WTC11 (cell line): ENCODE results near the gene RBM19. TPM values are rescaled to one million over a fixed set of nuclear protein-coding genes. Genes with fewer than 3 reads are reported as not detected.

Experiments used
- ATAC-seq: fragments of 200-7000 bp; cut with Tn5 transposase; 2 replicates; pipeline ENCODE4 v1.10.0; 2021; ENCODE audit warnings: mild to moderate bottlenecking, moderate library complexity
- CTCF ChIA-PET: fragments of 300-600 bp; sonication (Branson Sonifier 250); formaldehyde crosslinking; loops from one replicate; lab custom pipeline; 2021; ENCODE audit warnings: antibody characterized with exemption; lab: Charles Lee
- POLR2A ChIA-PET: fragments of 350-600 bp; sonication (Branson Sonifier 250); formaldehyde crosslinking; loops from one replicate; lab custom pipeline; 2021; ENCODE audit warnings: antibody characterized with exemption; lab: Charles Lee
- DNase-seq: peaks from one replicate; pipeline ENCODE4 v3.0.0; 2021; ENCODE audit warnings: low spot score
- H3K27ac Mint-ChIP-seq: 2 replicates; pipeline ENCODE4 v1.8.0; 2021; ENCODE audit warnings: mixed read lengths
- H3K27me3 Mint-ChIP-seq: 2 replicates; pipeline ENCODE4 v1.8.0; 2021; ENCODE audit warnings: low read depth, mild to moderate bottlenecking, moderate library complexity, mixed read lengths
- H3K36me3 Mint-ChIP-seq: 2 replicates; pipeline ENCODE4 v1.8.0; 2021; ENCODE audit warnings: mixed read lengths
- H3K4me1 Mint-ChIP-seq: 2 replicates; pipeline ENCODE4 v1.8.0; 2022; ENCODE audit warnings: mixed read lengths
- H3K4me3 Mint-ChIP-seq: 2 replicates; pipeline ENCODE4 v1.8.0; 2021; ENCODE audit warnings: mild to moderate bottlenecking, moderate library complexity, mixed read lengths
- H3K9me3 Mint-ChIP-seq: 2 replicates; pipeline ENCODE4 v1.8.0; 2021; ENCODE audit warnings: mixed read lengths
- ATF1 ChIP-seq: sonication (generic); formaldehyde crosslinking; IDR thresholded peaks from 2 replicates; pipeline ENCODE4 v1.8.1; 2023; ENCODE audit warnings: mild to moderate bottlenecking, moderate library complexity, missing genetic modification reagents
- ELF4 ChIP-seq: sonication (generic); formaldehyde crosslinking; IDR thresholded peaks from 2 replicates; pipeline ENCODE4 v1.8.1; 2022; ENCODE audit warnings: low read depth, mild to moderate bottlenecking, moderate library complexity, missing genetic modification reagents
- ETV6 ChIP-seq: sonication (generic); formaldehyde crosslinking; IDR thresholded peaks from 2 replicates; pipeline ENCODE4 v1.8.1; 2022; ENCODE audit warnings: mild to moderate bottlenecking, missing genetic modification reagents
- FOXJ3 ChIP-seq: sonication (generic); formaldehyde crosslinking; IDR thresholded peaks from 2 replicates; pipeline ENCODE4 v1.9.0; 2021; ENCODE audit warnings: missing genetic modification reagents, mild to moderate bottlenecking, borderline replicate concordance
- FOXK1 ChIP-seq: sonication (generic); formaldehyde crosslinking; IDR thresholded peaks from 2 replicates; pipeline ENCODE4 v1.8.0; 2022; ENCODE audit warnings: mild to moderate bottlenecking, moderate library complexity, missing genetic modification reagents
- GABPB1 ChIP-seq: sonication (generic); formaldehyde crosslinking; IDR thresholded peaks from 2 replicates; pipeline ENCODE4 v1.8.1; 2023; ENCODE audit warnings: mild to moderate bottlenecking, missing genetic modification reagents
- GTF2I ChIP-seq: fragments of 250-450 bp; sonication (Bioruptor Pico); conservative IDR thresholded peaks from 2 replicates; pipeline ENCODE4 v1.4.0; 2021; ENCODE audit warnings: mild to moderate bottlenecking
- JAZF1 ChIP-seq: fragments of 250-450 bp; sonication (Bioruptor Pico); IDR thresholded peaks from 2 replicates; pipeline ENCODE4 v1.9.0; 2021; ENCODE audit warnings: moderate library complexity, mild to moderate bottlenecking, inconsistent platforms
- JUN ChIP-seq: sonication (generic); formaldehyde crosslinking; IDR thresholded peaks from 2 replicates; pipeline ENCODE4 v1.8.0; 2023; ENCODE audit warnings: mild to moderate bottlenecking, missing genetic modification reagents
- MXD4 ChIP-seq: fragments of 250-450 bp; sonication (Bioruptor Pico); IDR thresholded peaks from 2 replicates; pipeline ENCODE4 v1.8.0; 2021; ENCODE audit warnings: mild to moderate bottlenecking, moderate library complexity, borderline replicate concordance
- NR2C2 ChIP-seq: sonication (generic); formaldehyde crosslinking; IDR thresholded peaks from 2 replicates; pipeline ENCODE4 v1.8.0; 2022; ENCODE audit warnings: mild to moderate bottlenecking, missing genetic modification reagents
- RELA ChIP-seq: sonication (generic); formaldehyde crosslinking; IDR thresholded peaks from 2 replicates; pipeline ENCODE4 v1.8.1; 2022; ENCODE audit warnings: missing genetic modification reagents, mild to moderate bottlenecking, borderline replicate concordance
- SMAD3 ChIP-seq: sonication (generic); formaldehyde crosslinking; IDR thresholded peaks from 2 replicates; pipeline ENCODE4 v1.8.0; 2022; ENCODE audit warnings: missing genetic modification reagents, mild to moderate bottlenecking, borderline replicate concordance
- SOX15 ChIP-seq: fragments of 250-450 bp; sonication (Bioruptor Pico); IDR thresholded peaks from 2 replicates; pipeline ENCODE4 v1.9.0; 2021; ENCODE audit warnings: mild to moderate bottlenecking
- SP1 ChIP-seq: sonication (generic); formaldehyde crosslinking; conservative IDR thresholded peaks from 2 replicates; pipeline ENCODE4 v1.8.1; 2022; ENCODE audit warnings: missing genetic modification reagents
- TEAD1 ChIP-seq: sonication (generic); formaldehyde crosslinking; IDR thresholded peaks from 2 replicates; pipeline ENCODE4 v1.8.0; 2022; ENCODE audit warnings: mild to moderate bottlenecking, missing genetic modification reagents
- TEAD4 ChIP-seq: sonication (generic); formaldehyde crosslinking; IDR thresholded peaks from 2 replicates; pipeline ENCODE4 v1.8.0; 2022; ENCODE audit warnings: mild to moderate bottlenecking, missing genetic modification reagents
- TP53 ChIP-seq: sonication (generic); formaldehyde crosslinking; IDR thresholded peaks from 2 replicates; pipeline ENCODE4 v1.8.1; 2023; ENCODE audit warnings: mild to moderate bottlenecking, missing genetic modification reagents
- ZNF263 ChIP-seq: sonication (generic); formaldehyde crosslinking; IDR thresholded peaks from 2 replicates; pipeline ENCODE4 v1.8.1; 2022; ENCODE audit warnings: low read depth, mild to moderate bottlenecking, moderate library complexity, missing genetic modification reagents
- ZNF396 ChIP-seq: fragments of 250-450 bp; sonication (Bioruptor Pico); IDR thresholded peaks from 2 replicates; pipeline ENCODE4 v1.8.0; 2021; ENCODE audit warnings: mild to moderate bottlenecking, moderate library complexity, borderline replicate concordance
- total RNA-seq: library from RNA; stranded (reverse); gene quantifications from 3 replicates; pipeline ENCODE4 v1.2.3, GENCODE V29; 2021
- TF ChIP-seq, protein P1 (sequence below): sonication (generic); formaldehyde crosslinking; IDR thresholded peaks from 2 replicates; pipeline ENCODE4 v1.8.0; 2023; ENCODE audit warnings: missing genetic modification reagents
- TF ChIP-seq, protein P2 (sequence below): sonication (generic); formaldehyde crosslinking; IDR thresholded peaks from 2 replicates; pipeline ENCODE4 v1.8.0; 2022; ENCODE audit warnings: mild to moderate bottlenecking, missing genetic modification reagents
- TF ChIP-seq, protein P3 (sequence below): sonication (generic); formaldehyde crosslinking; IDR thresholded peaks from 2 replicates; pipeline ENCODE4 v1.8.0; 2023; ENCODE audit warnings: mild to moderate bottlenecking, missing genetic modification reagents
- TF ChIP-seq, protein P4 (sequence below): sonication (generic); formaldehyde crosslinking; IDR thresholded peaks from 2 replicates; pipeline ENCODE4 v1.8.0; 2022; ENCODE audit warnings: mild to moderate bottlenecking, missing genetic modification reagents
- TF ChIP-seq, protein P5 (sequence below): sonication (generic); formaldehyde crosslinking; IDR thresholded peaks from 2 replicates; pipeline ENCODE4 v1.8.1; 2022; ENCODE audit warnings: mild to moderate bottlenecking, missing genetic modification reagents, moderate library complexity, borderline replicate concordance

RBM19 gene
- total RNA-seq, 1 experiment from 2014 or later = 60.1 TPM

DNA sequence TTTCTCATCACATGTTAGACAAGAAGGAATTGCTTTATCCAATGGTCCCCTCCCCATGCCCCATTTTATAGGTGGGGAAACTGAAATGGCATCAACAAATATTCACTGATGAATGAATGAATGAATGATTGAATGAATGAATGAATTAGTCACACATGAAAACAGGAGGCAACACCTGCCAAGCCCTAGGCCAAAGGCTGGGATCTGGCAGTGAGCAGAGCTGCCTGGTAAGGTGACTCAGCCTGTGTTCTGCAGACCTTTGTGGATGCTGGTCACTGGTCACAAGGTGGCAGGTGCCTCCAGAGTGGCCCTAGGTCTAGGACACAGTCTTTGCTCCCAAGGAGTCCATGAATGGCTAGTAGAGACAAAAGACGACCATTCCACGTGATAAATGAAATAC is 188.4 kb downstream of the RBM19 start:
- POLR2A ChIA-PET = no interaction called here

DNA sequence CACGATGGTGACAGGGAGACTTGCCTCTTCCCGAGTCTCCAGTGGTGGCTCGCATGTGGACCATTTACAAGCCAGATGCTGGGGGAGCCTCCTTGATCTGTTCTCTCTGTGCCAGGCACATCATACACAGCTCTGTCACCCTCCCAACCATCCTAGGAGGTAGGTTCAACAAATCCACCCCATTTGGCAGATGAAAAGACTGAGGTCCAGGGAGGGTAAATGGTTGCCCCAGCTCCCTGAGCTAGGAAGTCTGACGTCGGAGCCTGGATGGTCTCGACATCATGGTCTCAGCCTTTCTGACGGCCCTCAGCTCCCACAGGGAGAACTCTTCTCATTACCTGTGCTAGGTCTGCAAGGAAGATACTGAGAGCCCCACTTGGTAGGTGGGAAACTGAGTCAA is 189.6 kb downstream of the RBM19 start:
- Mint-ChIP-seq H3K9me3 (peaks cover 12% of the 10 kb centered on the region), H3K4me1 (peaks cover 4% of the 10 kb centered on the region; the same call in 1 of the 2 replicates), H3K27ac (no peak overlapping the region), H3K27me3 (peaks cover 18% of the 10 kb centered on the region), H3K4me3 (no peak overlapping the region), H3K36me3 (no peaks in the 10 kb centered on the region)
- ATAC-seq (no peak), DNase-seq (no peak)
- no peak for TF ChIP-seq ELF4 (CRISPR knock-in tag)
- TF ChIP-seq TEAD4 (CRISPR knock-in tag) = no peak
- no peak for TF ChIP-seq TEAD1 (CRISPR knock-in tag)
- no peak for TF ChIP-seq RELA (CRISPR knock-in tag)
- no peak for TF ChIP-seq NR2C2 (CRISPR knock-in tag)
- TF ChIP-seq, protein P1, sequence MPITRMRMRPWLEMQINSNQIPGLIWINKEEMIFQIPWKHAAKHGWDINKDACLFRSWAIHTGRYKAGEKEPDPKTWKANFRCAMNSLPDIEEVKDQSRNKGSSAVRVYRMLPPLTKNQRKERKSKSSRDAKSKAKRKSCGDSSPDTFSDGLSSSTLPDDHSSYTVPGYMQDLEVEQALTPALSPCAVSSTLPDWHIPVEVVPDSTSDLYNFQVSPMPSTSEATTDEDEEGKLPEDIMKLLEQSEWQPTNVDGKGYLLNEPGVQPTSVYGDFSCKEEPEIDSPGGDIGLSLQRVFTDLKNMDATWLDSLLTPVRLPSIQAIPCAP (CRISPR knock-in tag) = no peak
- TF ChIP-seq TP53 (CRISPR knock-in tag) = no peak
- no peak for TF ChIP-seq FOXJ3 (CRISPR knock-in tag)
- CTCF ChIA-PET = no interaction called here
- POLR2A ChIA-PET = no interaction called here

More for the DNA sequence above, 188.4 kb downstream of the RBM19 start:
- peaks cover 4% of the 10 kb centered on the region; the same call in 1 of the 2 replicates for H3K4me1 Mint-ChIP-seq
- CTCF ChIA-PET = no interaction called here
- H3K9me3 Mint-ChIP-seq = peaks cover 12% of the 10 kb centered on the region
- H3K4me3 Mint-ChIP-seq = no peak overlapping the region
- no peak for TF ChIP-seq JAZF1 (CRISPR knock-in tag)
- TF ChIP-seq ATF1 (CRISPR knock-in tag) = no peak
- TF ChIP-seq, protein P2, sequence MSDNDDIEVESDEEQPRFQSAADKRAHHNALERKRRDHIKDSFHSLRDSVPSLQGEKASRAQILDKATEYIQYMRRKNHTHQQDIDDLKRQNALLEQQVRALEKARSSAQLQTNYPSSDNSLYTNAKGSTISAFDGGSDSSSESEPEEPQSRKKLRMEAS (CRISPR knock-in tag) = no peak
- TF ChIP-seq ETV6 (CRISPR knock-in tag) = no peak
- TF ChIP-seq FOXK1 (CRISPR knock-in tag) = no peak
- no peak for TF ChIP-seq SP1
- no peak for TF ChIP-seq GABPB1 (CRISPR knock-in tag)
- TF ChIP-seq, protein P3, sequence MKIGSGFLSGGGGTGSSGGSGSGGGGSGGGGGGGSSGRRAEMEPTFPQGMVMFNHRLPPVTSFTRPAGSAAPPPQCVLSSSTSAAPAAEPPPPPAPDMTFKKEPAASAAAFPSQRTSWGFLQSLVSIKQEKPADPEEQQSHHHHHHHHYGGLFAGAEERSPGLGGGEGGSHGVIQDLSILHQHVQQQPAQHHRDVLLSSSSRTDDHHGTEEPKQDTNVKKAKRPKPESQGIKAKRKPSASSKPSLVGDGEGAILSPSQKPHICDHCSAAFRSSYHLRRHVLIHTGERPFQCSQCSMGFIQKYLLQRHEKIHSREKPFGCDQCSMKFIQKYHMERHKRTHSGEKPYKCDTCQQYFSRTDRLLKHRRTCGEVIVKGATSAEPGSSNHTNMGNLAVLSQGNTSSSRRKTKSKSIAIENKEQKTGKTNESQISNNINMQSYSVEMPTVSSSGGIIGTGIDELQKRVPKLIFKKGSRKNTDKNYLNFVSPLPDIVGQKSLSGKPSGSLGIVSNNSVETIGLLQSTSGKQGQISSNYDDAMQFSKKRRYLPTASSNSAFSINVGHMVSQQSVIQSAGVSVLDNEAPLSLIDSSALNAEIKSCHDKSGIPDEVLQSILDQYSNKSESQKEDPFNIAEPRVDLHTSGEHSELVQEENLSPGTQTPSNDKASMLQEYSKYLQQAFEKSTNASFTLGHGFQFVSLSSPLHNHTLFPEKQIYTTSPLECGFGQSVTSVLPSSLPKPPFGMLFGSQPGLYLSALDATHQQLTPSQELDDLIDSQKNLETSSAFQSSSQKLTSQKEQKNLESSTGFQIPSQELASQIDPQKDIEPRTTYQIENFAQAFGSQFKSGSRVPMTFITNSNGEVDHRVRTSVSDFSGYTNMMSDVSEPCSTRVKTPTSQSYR (CRISPR knock-in tag) = no peak
- no peak for TF ChIP-seq SMAD3 (CRISPR knock-in tag)
- TF ChIP-seq, protein P4, sequence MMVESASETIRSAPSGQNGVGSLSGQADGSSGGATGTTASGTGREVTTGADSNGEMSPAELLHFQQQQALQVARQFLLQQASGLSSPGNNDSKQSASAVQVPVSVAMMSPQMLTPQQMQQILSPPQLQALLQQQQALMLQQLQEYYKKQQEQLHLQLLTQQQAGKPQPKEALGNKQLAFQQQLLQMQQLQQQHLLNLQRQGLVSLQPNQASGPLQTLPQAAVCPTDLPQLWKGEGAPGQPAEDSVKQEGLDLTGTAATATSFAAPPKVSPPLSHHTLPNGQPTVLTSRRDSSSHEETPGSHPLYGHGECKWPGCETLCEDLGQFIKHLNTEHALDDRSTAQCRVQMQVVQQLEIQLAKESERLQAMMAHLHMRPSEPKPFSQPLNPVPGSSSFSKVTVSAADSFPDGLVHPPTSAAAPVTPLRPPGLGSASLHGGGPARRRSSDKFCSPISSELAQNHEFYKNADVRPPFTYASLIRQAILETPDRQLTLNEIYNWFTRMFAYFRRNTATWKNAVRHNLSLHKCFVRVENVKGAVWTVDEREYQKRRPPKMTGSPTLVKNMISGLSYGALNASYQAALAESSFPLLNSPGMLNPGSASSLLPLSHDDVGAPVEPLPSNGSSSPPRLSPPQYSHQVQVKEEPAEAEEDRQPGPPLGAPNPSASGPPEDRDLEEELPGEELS (CRISPR knock-in tag) = no peak
- no peak for TF ChIP-seq ZNF396 (CRISPR knock-in tag)
- no peak for TF ChIP-seq ZNF263 (CRISPR knock-in tag)
- TF ChIP-seq JUN = no peak
- no peak for TF ChIP-seq SOX15
- no peak for TF ChIP-seq GTF2I (CRISPR knock-in tag)
- TF ChIP-seq, protein P5, sequence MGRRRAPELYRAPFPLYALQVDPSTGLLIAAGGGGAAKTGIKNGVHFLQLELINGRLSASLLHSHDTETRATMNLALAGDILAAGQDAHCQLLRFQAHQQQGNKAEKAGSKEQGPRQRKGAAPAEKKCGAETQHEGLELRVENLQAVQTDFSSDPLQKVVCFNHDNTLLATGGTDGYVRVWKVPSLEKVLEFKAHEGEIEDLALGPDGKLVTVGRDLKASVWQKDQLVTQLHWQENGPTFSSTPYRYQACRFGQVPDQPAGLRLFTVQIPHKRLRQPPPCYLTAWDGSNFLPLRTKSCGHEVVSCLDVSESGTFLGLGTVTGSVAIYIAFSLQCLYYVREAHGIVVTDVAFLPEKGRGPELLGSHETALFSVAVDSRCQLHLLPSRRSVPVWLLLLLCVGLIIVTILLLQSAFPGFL (CRISPR knock-in tag) = no peak
- no peak for TF ChIP-seq MXD4 (CRISPR knock-in tag)
- no peak for DNase-seq
- H3K27me3 Mint-ChIP-seq = peaks cover 18% of the 10 kb centered on the region
- no peak for ATAC-seq
- no peak overlapping the region for H3K27ac Mint-ChIP-seq
- H3K36me3 Mint-ChIP-seq = no peaks in the 10 kb centered on the region
